SK-N-SH treated with all-trans-retinoic acid at 6 μM for 48 hours (cell line): ENCODE measurements around the gene IGSF8.

ENCODE experiments used
- ARNTL ChIP-seq: fragments of 450-650 bp; formaldehyde crosslinking; IDR thresholded peaks from 2 replicates; pipeline ENCODE4 v1.5.0; 2020; ENCODE audit warnings: low read depth, mild to moderate bottlenecking, moderate library complexity, borderline replicate concordance
- BACH2 ChIP-seq: fragments of 250-450 bp; sonication (Bioruptor Pico); IDR thresholded peaks from 2 replicates; pipeline ENCODE4 v1.9.0; 2021; ENCODE audit warnings: mild to moderate bottlenecking, borderline replicate concordance
- GLIS3 ChIP-seq: fragments of 250-450 bp; sonication (Bioruptor Pico); IDR thresholded peaks from 2 replicates; pipeline ENCODE4 v1.5.0; 2020; ENCODE audit warnings: mild to moderate bottlenecking, moderate library complexity
- OSR1 ChIP-seq: fragments of 250-450 bp; sonication (Bioruptor Pico); IDR thresholded peaks from 2 replicates; pipeline ENCODE4 v1.8.0; 2022; ENCODE audit warnings: moderate library complexity, mild to moderate bottlenecking, inconsistent platforms
- PATZ1 ChIP-seq: fragments of 250-450 bp; sonication (Bioruptor Pico); IDR thresholded peaks from 2 replicates; pipeline ENCODE4 v1.8.0; 2020; ENCODE audit warnings: mild to moderate bottlenecking, moderate library complexity, borderline replicate concordance
- RARB ChIP-seq: fragments of 250-450 bp; sonication (Bioruptor Pico); IDR thresholded peaks from 2 replicates; pipeline ENCODE4 v1.8.0; 2021; ENCODE audit warnings: mild to moderate bottlenecking, moderate library complexity
- SNAI2 ChIP-seq: fragments of 250-450 bp; sonication (Bioruptor Pico); IDR thresholded peaks from 2 replicates; pipeline ENCODE4 v1.5.0; 2020; ENCODE audit warnings: mild to moderate bottlenecking, moderate library complexity
- TOX ChIP-seq: fragments of 250-450 bp; sonication (Bioruptor Pico); IDR thresholded peaks from 2 replicates; pipeline ENCODE4 v1.8.0; 2021; ENCODE audit warnings: mild to moderate bottlenecking, moderate library complexity, borderline replicate concordance
- TSHZ2 ChIP-seq: fragments of 250-450 bp; sonication (Bioruptor Pico); IDR thresholded peaks from 2 replicates; pipeline ENCODE4 v1.5.0; 2020; ENCODE audit warnings: mild to moderate bottlenecking, moderate library complexity
- ZNF565 ChIP-seq: fragments of 450-650 bp; formaldehyde crosslinking; conservative IDR thresholded peaks from 2 replicates; pipeline ENCODE4 v1.5.0; 2020; ENCODE audit warnings: low read depth, mild to moderate bottlenecking, moderate library complexity
- ZNF70 ChIP-seq: fragments of 450-650 bp; formaldehyde crosslinking; IDR thresholded peaks from 2 replicates; pipeline ENCODE4 v1.5.0; 2020; ENCODE audit warnings: mild to moderate bottlenecking, moderate library complexity

- TF ChIP-seq ARNTL (CRISPR knock-in tag) (no peak), TOX (CRISPR knock-in tag) (no peak), OSR1 (CRISPR knock-in tag) (no peak), SNAI2 (CRISPR knock-in tag) (no peak), PATZ1 (no peak), TSHZ2 (CRISPR knock-in tag) (no peak), ZNF70 (CRISPR knock-in tag) (no peak), RARB (CRISPR knock-in tag) (no peak), GLIS3 (no peak), BACH2 (CRISPR knock-in tag) (no peak), ZNF565 (no peak)
Observed at GRCh38 chr1:160109686-160110085, 11.3 kb upstream of the IGSF8 start.
